IPS-18a (cell line): ENCODE data around the gene ZNF600.
"Not testable (repeated sequence)": the region's sequence is repeated elsewhere in the genome, so short reads cannot be mapped to it uniquely, and the experiment has no call there.

Experiments used
- H3K27ac ChIP-seq: one replicate; pipeline ENCODE4 v1.5.1; 2013; ENCODE audit warnings: low read length
- H3K27me3 ChIP-seq: one replicate; pipeline ENCODE4 v1.6.1; 2013; ENCODE audit warnings: mild to moderate bottlenecking, low read length; ENCODE audit not compliant: control insufficient read depth, insufficient read depth
- H3K36me3 ChIP-seq: one replicate; pipeline ENCODE4 v1.6.1; 2013; ENCODE audit warnings: low read depth, low read length; ENCODE audit not compliant: control insufficient read depth
- H3K4me1 ChIP-seq: one replicate; pipeline ENCODE4 v1.6.1; 2013; ENCODE audit warnings: low read depth, low read length; ENCODE audit not compliant: control insufficient read depth
- H3K4me3 ChIP-seq: one replicate; pipeline ENCODE4 v1.5.1; 2013; ENCODE audit warnings: low read length
- H3K9ac ChIP-seq: one replicate; pipeline ENCODE4 v1.6.1; 2013; ENCODE audit warnings: mild to moderate bottlenecking, low read length, moderate library complexity
- H3K9me3 ChIP-seq: one replicate; pipeline ENCODE4 v1.6.1; 2013; ENCODE audit warnings: low read depth, low read length; ENCODE audit not compliant: control insufficient read depth

The ZNF600 gene

DNA sequence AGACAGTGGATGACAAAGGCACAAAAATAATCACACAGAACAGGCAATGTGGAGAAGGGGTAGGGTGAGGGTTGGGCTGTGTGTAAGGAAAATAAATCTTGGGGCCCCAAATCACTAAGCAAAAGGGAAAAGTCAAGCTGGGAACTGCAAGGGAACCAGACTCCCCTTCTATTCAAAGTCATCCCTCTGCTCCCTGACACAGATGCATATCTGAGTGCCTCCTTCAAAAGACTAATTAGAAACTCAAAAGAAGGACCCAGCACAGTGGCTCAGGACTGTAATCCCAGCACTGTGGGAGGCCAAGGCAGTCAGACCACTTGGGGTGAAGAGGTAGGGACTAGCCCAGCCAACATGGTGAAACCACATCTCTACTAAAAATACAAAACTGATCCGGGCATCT lies 70.1 kb downstream of the ZNF600 start:
- no peak overlapping the region for H3K9ac ChIP-seq
- no peaks in the 10 kb centered on the region for H3K9me3 ChIP-seq
- peaks cover 22% of the 10 kb centered on the region for H3K4me1 ChIP-seq
- peaks cover 18% of the 10 kb centered on the region for H3K27me3 ChIP-seq
- peaks cover 5% of the 10 kb centered on the region for H3K36me3 ChIP-seq
- H3K4me3 ChIP-seq: peak overlapping the region; percentile 34
- no peak overlapping the region for H3K27ac ChIP-seq

DNA sequence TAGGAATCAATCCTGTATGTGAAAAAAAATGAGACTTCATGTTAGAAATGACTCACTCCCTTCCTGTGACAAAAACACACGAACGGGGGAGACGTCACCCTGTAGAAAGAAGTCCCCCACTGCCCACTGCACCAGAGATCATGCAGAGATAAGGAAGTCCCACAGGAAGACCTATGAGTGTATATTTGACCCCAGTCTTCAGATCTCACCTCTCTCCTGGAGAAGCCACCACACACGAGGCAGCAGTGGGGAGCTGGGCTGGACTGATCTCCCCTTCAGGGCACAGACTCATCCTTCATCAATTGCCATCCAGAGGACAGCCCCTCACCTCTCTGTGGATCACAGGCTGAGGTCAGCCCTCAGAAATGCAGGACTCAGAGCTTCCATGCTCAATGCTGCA lies 70.7 kb downstream of the ZNF600 start:
- H3K27ac ChIP-seq, H3K9me3 ChIP-seq, H3K4me3 ChIP-seq, H3K9ac ChIP-seq, H3K36me3 ChIP-seq: not testable (repeated sequence)
- H3K27me3 ChIP-seq: peaks cover 18% of the 10 kb centered on the region
- H3K4me1 ChIP-seq: peaks cover 22% of the 10 kb centered on the region

DNA sequence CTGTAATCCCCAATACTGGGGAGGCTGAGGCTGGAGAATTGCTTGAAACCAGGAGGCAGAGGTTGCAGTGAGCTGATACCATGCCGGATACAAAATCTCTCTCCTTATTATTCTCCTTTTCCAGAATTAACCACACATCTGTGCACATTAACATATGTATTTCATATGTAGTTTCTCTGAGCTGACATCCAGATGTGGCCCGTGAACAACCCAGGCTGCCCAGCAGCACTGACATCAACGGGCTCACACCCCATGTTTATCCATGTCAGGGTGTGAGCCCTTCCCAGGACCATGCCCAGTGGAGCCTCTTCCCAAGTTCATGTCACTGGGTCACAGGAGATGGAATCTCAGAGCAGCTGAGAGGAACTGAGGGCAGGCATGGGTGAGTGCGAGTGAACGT lies 71.3 kb downstream of the ZNF600 start:
- not testable (repeated sequence) for H3K27ac ChIP-seq, H3K9ac ChIP-seq, H3K36me3 ChIP-seq, H3K4me3 ChIP-seq, H3K9me3 ChIP-seq
- Histone ChIP-seq H3K27me3 (peaks cover 18% of the 10 kb centered on the region), H3K4me1 (peaks cover 22% of the 10 kb centered on the region)
